ENCODE measurements around the gene LCE3D.

DNA sequence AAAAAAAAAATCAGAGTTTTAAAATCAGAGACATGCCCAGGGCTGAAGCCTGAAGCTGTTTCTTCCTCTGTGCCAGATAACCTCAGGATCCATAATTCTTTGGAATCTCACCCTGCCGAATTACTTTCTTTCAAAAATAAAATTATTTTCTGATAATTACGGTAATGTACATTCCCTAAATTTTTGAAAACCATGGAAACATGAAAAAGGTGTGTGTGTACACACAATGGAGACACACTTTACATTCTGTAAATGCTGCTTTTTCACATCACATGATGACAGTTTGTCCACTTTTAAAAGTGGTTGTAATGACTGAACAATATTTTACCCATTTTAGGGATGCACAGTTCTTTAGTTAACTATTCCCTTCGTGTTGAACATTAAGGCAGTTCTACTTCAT, 44.5 kb downstream of the LCE3D start:
- TF ChIP-seq, protein P1, sequence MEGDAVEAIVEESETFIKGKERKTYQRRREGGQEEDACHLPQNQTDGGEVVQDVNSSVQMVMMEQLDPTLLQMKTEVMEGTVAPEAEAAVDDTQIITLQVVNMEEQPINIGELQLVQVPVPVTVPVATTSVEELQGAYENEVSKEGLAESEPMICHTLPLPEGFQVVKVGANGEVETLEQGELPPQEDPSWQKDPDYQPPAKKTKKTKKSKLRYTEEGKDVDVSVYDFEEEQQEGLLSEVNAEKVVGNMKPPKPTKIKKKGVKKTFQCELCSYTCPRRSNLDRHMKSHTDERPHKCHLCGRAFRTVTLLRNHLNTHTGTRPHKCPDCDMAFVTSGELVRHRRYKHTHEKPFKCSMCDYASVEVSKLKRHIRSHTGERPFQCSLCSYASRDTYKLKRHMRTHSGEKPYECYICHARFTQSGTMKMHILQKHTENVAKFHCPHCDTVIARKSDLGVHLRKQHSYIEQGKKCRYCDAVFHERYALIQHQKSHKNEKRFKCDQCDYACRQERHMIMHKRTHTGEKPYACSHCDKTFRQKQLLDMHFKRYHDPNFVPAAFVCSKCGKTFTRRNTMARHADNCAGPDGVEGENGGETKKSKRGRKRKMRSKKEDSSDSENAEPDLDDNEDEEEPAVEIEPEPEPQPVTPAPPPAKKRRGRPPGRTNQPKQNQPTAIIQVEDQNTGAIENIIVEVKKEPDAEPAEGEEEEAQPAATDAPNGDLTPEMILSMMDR (IDR thresholded peaks at IDR 0.05), result no peak
- TF ChIP-seq, protein P2, sequence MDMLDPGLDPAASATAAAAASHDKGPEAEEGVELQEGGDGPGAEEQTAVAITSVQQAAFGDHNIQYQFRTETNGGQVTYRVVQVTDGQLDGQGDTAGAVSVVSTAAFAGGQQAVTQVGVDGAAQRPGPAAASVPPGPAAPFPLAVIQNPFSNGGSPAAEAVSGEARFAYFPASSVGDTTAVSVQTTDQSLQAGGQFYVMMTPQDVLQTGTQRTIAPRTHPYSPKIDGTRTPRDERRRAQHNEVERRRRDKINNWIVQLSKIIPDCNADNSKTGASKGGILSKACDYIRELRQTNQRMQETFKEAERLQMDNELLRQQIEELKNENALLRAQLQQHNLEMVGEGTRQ (IDR thresholded peaks at IDR 0.05; ENCODE audit: borderline replicate concordance, low read depth, low read length), result no peak
- no peak for TF ChIP-seq EP300 (IDR thresholded peaks at IDR 0.05; ENCODE audit: borderline replicate concordance in 1 of 2, low read depth in 1 of 2, low read length in 1 of 2)
- TF ChIP-seq, protein P3, sequence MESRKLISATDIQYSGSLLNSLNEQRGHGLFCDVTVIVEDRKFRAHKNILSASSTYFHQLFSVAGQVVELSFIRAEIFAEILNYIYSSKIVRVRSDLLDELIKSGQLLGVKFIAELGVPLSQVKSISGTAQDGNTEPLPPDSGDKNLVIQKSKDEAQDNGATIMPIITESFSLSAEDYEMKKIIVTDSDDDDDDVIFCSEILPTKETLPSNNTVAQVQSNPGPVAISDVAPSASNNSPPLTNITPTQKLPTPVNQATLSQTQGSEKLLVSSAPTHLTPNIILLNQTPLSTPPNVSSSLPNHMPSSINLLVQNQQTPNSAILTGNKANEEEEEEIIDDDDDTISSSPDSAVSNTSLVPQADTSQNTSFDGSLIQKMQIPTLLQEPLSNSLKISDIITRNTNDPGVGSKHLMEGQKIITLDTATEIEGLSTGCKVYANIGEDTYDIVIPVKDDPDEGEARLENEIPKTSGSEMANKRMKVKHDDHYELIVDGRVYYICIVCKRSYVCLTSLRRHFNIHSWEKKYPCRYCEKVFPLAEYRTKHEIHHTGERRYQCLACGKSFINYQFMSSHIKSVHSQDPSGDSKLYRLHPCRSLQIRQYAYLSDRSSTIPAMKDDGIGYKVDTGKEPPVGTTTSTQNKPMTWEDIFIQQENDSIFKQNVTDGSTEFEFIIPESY (IDR thresholded peaks at IDR 0.05; ENCODE audit: borderline replicate concordance, low read depth), result no peak
- TF ChIP-seq POLR2AphosphoS5 (IDR thresholded peaks at IDR 0.05; ENCODE audit: low read depth, low read length), result no peak
- no peak for TF ChIP-seq SMC3 (IDR thresholded peaks at IDR 0.05; ENCODE audit: low read depth, low read length)
